ENCODE data around the gene EP400.

The EP400 gene

DNA sequence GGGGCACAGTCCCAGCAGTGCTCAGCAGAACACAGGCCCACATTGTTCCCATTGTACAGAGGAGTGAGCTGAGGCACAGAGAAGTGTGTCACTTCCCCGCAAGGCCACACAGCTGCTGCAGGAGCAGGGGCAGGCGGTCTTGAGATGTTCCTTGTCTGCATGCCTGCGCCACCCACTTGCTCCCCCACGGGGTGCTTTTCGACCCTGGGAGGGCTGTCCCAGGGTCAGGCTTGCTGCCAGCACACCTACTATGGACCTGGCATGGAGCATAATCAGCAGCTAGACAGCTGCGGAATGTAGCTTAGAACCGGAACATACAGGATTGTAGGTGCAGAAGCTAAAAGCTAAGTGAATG is 7.8 kb upstream of the EP400 start:
- TF ChIP-seq EZH2 (IDR thresholded peaks at IDR 0.05; ENCODE audit: borderline replicate concordance, low read length) = no peak
- H2AFZ ChIP-seq (ENCODE audit: low read length) = no peak overlapping the region
- H3K27ac ChIP-seq (ENCODE audit: low read depth, low read length, poor library complexity, severe bottlenecking) = no peak overlapping the region
- no peaks in the 10 kb centered on the region for H3K9me3 ChIP-seq (ENCODE audit: low read length)
- no peak overlapping the region for H3K9ac ChIP-seq (ENCODE audit: low read length)
- H3K4me2 ChIP-seq (ENCODE audit: low read length) = no peak overlapping the region
- no peaks in the 10 kb centered on the region for H3K4me1 ChIP-seq (ENCODE audit: insufficient read depth, low read length, severe bottlenecking)
- H3F3A ChIP-seq (ENCODE audit: insufficient read depth, low read length) = no peaks in the 10 kb centered on the region
- H3K36me3 ChIP-seq (ENCODE audit: insufficient read depth, low read length) = peaks cover 76% of the 10 kb centered on the region
- H3K4me3 ChIP-seq (ENCODE audit: low read depth, low read length, poor library complexity, severe bottlenecking) = no peak overlapping the region
- no peaks in the 10 kb centered on the region for H3K9me2 ChIP-seq (ENCODE audit: low read depth, low read length)
- no peaks in the 10 kb centered on the region for H3K27me3 ChIP-seq (ENCODE audit: insufficient read depth, low read length)
- no peaks in the 10 kb centered on the region for H4K20me1 ChIP-seq (ENCODE audit: insufficient read depth, low read length)
- H3K79me2 ChIP-seq (ENCODE audit: insufficient read depth, low read length) = no peaks in the 10 kb centered on the region

DNA sequence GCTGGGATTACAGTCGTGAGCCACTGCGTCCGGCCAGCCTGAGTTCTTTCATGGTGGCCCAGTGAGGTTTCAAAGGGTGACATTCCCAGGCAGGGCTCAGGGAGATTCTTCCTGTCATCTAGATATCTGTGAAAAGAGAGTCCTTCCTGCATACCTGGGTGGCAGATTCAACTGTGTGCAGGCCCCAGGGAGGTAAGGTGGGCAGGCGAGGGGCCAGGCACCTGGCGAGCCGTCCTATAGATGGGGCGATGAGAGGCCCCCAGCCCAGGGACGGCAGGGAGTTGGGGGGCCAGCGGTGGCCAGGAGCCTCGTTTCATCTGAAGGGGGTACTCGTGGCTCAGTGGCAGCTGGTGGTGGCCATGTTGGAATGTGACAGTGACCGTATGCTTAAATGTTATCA is 7.1 kb upstream of the EP400 start:
- Histone ChIP-seq H3K4me2 (ENCODE audit: low read length) (no peak overlapping the region), H4K20me1 (ENCODE audit: insufficient read depth, low read length) (no peaks in the 10 kb centered on the region), H3F3A (ENCODE audit: insufficient read depth, low read length) (0 out of 2 replicates have a peak, but pooled peaks cover 2% of the 10 kb centered on the region), H3K4me3 (ENCODE audit: low read depth, low read length, poor library complexity, severe bottlenecking) (no peak overlapping the region), H3K9me3 (ENCODE audit: low read length) (no peaks in the 10 kb centered on the region), H3K36me3 (ENCODE audit: insufficient read depth, low read length) (peaks cover 71% of the 10 kb centered on the region), H3K79me2 (ENCODE audit: insufficient read depth, low read length) (no peaks in the 10 kb centered on the region), H3K9ac (ENCODE audit: low read length) (no peak overlapping the region), H3K4me1 (ENCODE audit: insufficient read depth, low read length, severe bottlenecking) (no peaks in the 10 kb centered on the region), H3K27me3 (ENCODE audit: insufficient read depth, low read length) (no peaks in the 10 kb centered on the region), H3K9me2 (ENCODE audit: low read depth, low read length) (no peaks in the 10 kb centered on the region), H3K27ac (ENCODE audit: low read depth, low read length, poor library complexity, severe bottlenecking) (no peak overlapping the region), H2AFZ (ENCODE audit: low read length) (no peak overlapping the region)
- TF ChIP-seq, protein P1, sequence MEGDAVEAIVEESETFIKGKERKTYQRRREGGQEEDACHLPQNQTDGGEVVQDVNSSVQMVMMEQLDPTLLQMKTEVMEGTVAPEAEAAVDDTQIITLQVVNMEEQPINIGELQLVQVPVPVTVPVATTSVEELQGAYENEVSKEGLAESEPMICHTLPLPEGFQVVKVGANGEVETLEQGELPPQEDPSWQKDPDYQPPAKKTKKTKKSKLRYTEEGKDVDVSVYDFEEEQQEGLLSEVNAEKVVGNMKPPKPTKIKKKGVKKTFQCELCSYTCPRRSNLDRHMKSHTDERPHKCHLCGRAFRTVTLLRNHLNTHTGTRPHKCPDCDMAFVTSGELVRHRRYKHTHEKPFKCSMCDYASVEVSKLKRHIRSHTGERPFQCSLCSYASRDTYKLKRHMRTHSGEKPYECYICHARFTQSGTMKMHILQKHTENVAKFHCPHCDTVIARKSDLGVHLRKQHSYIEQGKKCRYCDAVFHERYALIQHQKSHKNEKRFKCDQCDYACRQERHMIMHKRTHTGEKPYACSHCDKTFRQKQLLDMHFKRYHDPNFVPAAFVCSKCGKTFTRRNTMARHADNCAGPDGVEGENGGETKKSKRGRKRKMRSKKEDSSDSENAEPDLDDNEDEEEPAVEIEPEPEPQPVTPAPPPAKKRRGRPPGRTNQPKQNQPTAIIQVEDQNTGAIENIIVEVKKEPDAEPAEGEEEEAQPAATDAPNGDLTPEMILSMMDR (IDR thresholded peaks at IDR 0.05; ENCODE audit: low read length) = no peak
- no peak for TF ChIP-seq EZH2 (IDR thresholded peaks at IDR 0.05; ENCODE audit: borderline replicate concordance, low read length)

DNA sequence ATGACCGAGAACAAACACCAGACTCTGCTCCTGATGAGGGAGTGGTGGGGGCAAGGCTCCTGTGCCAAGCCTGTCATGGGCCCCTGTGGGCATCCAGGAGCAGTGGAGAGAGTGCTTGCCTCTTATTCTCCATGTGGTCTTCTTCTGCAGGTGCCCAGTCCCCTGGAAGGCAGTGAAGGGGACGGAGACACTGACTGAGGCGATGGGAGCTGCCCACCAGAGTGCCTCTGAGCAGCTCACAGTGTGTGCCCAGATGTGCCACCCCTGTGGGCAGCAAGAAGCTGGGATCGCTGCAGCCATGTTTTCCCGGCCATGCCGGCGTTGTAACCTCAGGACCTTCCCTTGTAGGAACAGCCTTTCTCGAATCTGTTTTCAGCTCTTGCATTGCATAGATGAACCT is 6.4 kb upstream of the EP400 start:
- Histone ChIP-seq H2AFZ (ENCODE audit: low read length) (no peak overlapping the region), H3K79me2 (ENCODE audit: insufficient read depth, low read length) (no peaks in the 10 kb centered on the region), H3K36me3 (ENCODE audit: insufficient read depth, low read length) (peaks cover 63% of the 10 kb centered on the region), H3K4me1 (ENCODE audit: insufficient read depth, low read length, severe bottlenecking) (no peaks in the 10 kb centered on the region), H3K27me3 (ENCODE audit: insufficient read depth, low read length) (no peaks in the 10 kb centered on the region), H3K9me2 (ENCODE audit: low read depth, low read length) (no peaks in the 10 kb centered on the region), H3K9ac (ENCODE audit: low read length) (no peak overlapping the region), H3K27ac (ENCODE audit: low read depth, low read length, poor library complexity, severe bottlenecking) (no peak overlapping the region), H3K9me3 (ENCODE audit: low read length) (no peaks in the 10 kb centered on the region), H3F3A (ENCODE audit: insufficient read depth, low read length) (0 out of 2 replicates have a peak, but pooled peaks cover 4% of the 10 kb centered on the region), H3K4me2 (ENCODE audit: low read length) (no peak overlapping the region), H4K20me1 (ENCODE audit: insufficient read depth, low read length) (no peaks in the 10 kb centered on the region), H3K4me3 (ENCODE audit: low read depth, low read length, poor library complexity, severe bottlenecking) (no peak overlapping the region)
- TF ChIP-seq EZH2 (IDR thresholded peaks at IDR 0.05; ENCODE audit: borderline replicate concordance, low read length) = no peak
- TF ChIP-seq, protein P1 (IDR thresholded peaks at IDR 0.05; ENCODE audit: low read length) = no peak

DNA sequence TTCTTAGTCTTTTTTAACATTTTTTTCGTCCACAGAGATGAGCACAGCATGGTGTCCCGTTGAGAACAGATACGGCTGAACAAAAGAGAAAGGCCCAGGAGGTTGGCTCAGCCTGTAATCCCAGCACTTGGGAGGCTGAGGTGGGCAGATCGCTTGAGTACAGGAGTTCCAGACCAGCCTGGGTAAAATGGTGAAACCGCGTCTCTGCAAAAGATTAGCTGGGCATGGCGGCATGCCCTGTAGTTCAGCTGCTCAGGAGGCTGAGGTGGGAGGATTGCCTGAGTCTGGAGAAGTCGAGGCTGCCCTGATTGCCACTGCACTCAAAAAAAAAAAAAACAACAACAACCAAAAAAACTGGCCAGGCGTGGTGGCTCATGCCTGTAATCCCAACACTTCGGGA is 5.9 kb upstream of the EP400 start:
- Histone ChIP-seq H3F3A (ENCODE audit: insufficient read depth, low read length) (0 out of 2 replicates have a peak, but pooled peaks cover 4% of the 10 kb centered on the region), H3K79me2 (ENCODE audit: insufficient read depth, low read length) (no peaks in the 10 kb centered on the region), H4K20me1 (ENCODE audit: insufficient read depth, low read length) (no peaks in the 10 kb centered on the region), H3K4me3 (ENCODE audit: low read depth, low read length, poor library complexity, severe bottlenecking) (no peak overlapping the region), H2AFZ (ENCODE audit: low read length) (no peak overlapping the region), H3K4me2 (ENCODE audit: low read length) (no peak overlapping the region), H3K9me2 (ENCODE audit: low read depth, low read length) (no peaks in the 10 kb centered on the region), H3K9ac (ENCODE audit: low read length) (no peak overlapping the region), H3K27ac (ENCODE audit: low read depth, low read length, poor library complexity, severe bottlenecking) (no peak overlapping the region), H3K36me3 (ENCODE audit: insufficient read depth, low read length) (peaks cover 61% of the 10 kb centered on the region), H3K9me3 (ENCODE audit: low read length) (no peaks in the 10 kb centered on the region), H3K4me1 (ENCODE audit: insufficient read depth, low read length, severe bottlenecking) (no peaks in the 10 kb centered on the region), H3K27me3 (ENCODE audit: insufficient read depth, low read length) (no peaks in the 10 kb centered on the region)
- TF ChIP-seq EZH2 (IDR thresholded peaks at IDR 0.05; ENCODE audit: borderline replicate concordance, low read length) = no peak
- TF ChIP-seq, protein P1 (IDR thresholded peaks at IDR 0.05; ENCODE audit: low read length) = no peak
